Adrenal gland (tissue), 12 donors: Measurements from ENCODE around the gene ABTB2. TPM values are rescaled to one million over a fixed set of nuclear protein-coding genes. Genes with fewer than 3 reads are reported as not detected.

Experiments
- DNase-seq, 7 donors: peaks; one replicate each; pipeline ENCODE4 v3.0.0-alpha.2; 2019 to 2020
- H3K27ac ChIP-seq, 5 donors: fragments of 200-600 bp; sonication (generic) in 4 of 5; 1 replicate in 3 of 5; 2 replicates in 2 of 5; pipeline versions ENCODE4 v1.5.1 to v1.8.0; 2016 to 2020; ENCODE audit warnings: mild to moderate bottlenecking in 1 of 5
- H3K27me3 ChIP-seq: fragments of 200-600 bp; 2 replicates; pipeline ENCODE4 v1.8.0; 2021
- H3K36me3 ChIP-seq, 2 donors: fragments of 200-600 bp; replicated peaks in 1 of 2; 1 replicate in 1 of 2; 2 replicates in 1 of 2; pipeline versions ENCODE4 v1.5.1 to v1.8.0; 2018 to 2022
- H3K4me1 ChIP-seq, 2 donors: fragments of 200-600 bp; replicated peaks in 1 of 2; 1 replicate in 1 of 2; 2 replicates in 1 of 2; pipeline versions ENCODE4 v1.5.1 to v1.8.0; 2018 to 2021
- H3K4me3 ChIP-seq, 4 donors: fragments of 200-600 bp; sonication (generic) in 3 of 4; one replicate each; pipeline ENCODE4 v1.5.1; 2016 to 2018
- H3K9me3 ChIP-seq, 3 donors: fragments of 200-600 bp; sonication (generic) in 1 of 3; replicated peaks in 1 of 3; 1 replicate in 2 of 3; 2 replicates in 1 of 3; pipeline versions ENCODE4 v1.5.1 to v1.8.0; 2016 to 2021
- CTCF ChIP-seq, 6 experiments: fragments of 450-650 bp in 4 of 6; fragments of 200-600 bp in 2 of 6; sonication (generic) in 1 of 6; IDR thresholded peaks; 1 replicate in 5 of 6; 2 replicates in 1 of 6; pipeline versions ENCODE4 v1.5.1 to v1.8.0; 2016 to 2021; ENCODE audit warnings: antibody characterized with exemption in 6 of 6, mild to moderate bottlenecking in 2 of 6, moderate library complexity in 1 of 6
- POLR2A ChIP-seq, 2 donors: fragments of 450-650 bp; IDR thresholded peaks; one replicate each; pipeline ENCODE4 v1.6.1; 2017; ENCODE audit warnings: antibody characterized with exemption in 2 of 2, mild to moderate bottlenecking in 2 of 2, moderate library complexity in 1 of 2
- WGBS, 4 donors: extraction: QIAGEN DNeasy Blood & Tissue Kit in 2 of 4; methylation state at CpG; one replicate each; pipeline versions ENCODE4 v1.1.5 to v1.1.7; 2013 to 2017; 5-methylcytosine and 5-hydroxymethylcytosine counted together
- intact Hi-C, 2 donors: fragments of 100-400 bp; cut with DNase I; formaldehyde crosslinking; loops; one replicate each; pipeline versions ENCODE4 v1.14.1 to v1.15.0; 2022 to 2023
- polyA plus RNA-seq, 3 donors: library from polyadenylated mRNA; stranded (reverse); fragments of 200-250 nt in 2 of 3; fragments of 350-450 nt in 1 of 3; fragmentation: Illumina TruSeq in 1 of 3; extraction: RNeasy Lipid Tissue Mini Kit (QIAGEN cat#74804) in 1 of 3; gene quantifications; one replicate each; pipeline ENCODE4 v1.2.3, GENCODE V29; 2013 to 2014
- total RNA-seq, 9 donors: library from RNA; depleted of rRNA in 4 of 9; stranded (reverse); fragments of >200 nt in 4 of 9; fragments of 120-200 nt in 1 of 9; fragmentation: NEBNext Ultra II Directional in 1 of 9; extraction: Animal tissue kit (Norgen Biotek cat#: 25700) in 1 of 9; gene quantifications; one replicate each; pipeline versions ENCODE4 v1.1.0 to v1.2.4, GENCODE V29; 2013 to 2023
- donor health status: healthy with polysubstance abuse.
- donor health status: Bipolar disorder and iron deficiency.
- donor health status: DM: yes; HTN: yes; CAD: no.
- donor health status: DM: no; HTN: no; CAD: no.
- donor health status: DM: no; HTN: no; CAD: no.
- donor health status: DM: yes; HTN: yes; CAD: no.

ABTB2 gene
- total and polyA plus RNA-seq, 12 donors = 1.9 to 32.3 (median 6.1) TPM

- intact Hi-C loops = no loop called here
- H3K4me3 ChIP-seq = no peak overlapping the region
- no peak for DNase-seq
- no peaks in the 10 kb centered on the region for H3K36me3 ChIP-seq
- peaks cover 0 to 16% of the 10 kb centered on the region in 2 donors for H3K4me1 ChIP-seq
- H3K27ac ChIP-seq = no peak overlapping the region
- no peaks in the 10 kb centered on the region for H3K9me3 ChIP-seq
- TF ChIP-seq CTCF (IDR thresholded peaks at IDR 0.05) (no peak), POLR2A (IDR thresholded peaks at IDR 0.05) (no peak)
- H3K27me3 ChIP-seq = no peaks in the 10 kb centered on the region
- WGBS, 4 donors = 67 to 80% (median 74%) methylated on average over 3 of the region's 3 CpGs
Observed at GRCh38 chr11:34331736-34332135, 26.1 kb downstream of the ABTB2 start.

GRCh38 chr11:34331329-34331728 lies 26.5 kb downstream of the ABTB2 start:
- Histone ChIP-seq H3K4me3 (no peak overlapping the region), H3K27ac (no peak overlapping the region), H3K9me3 (no peaks in the 10 kb centered on the region), H3K4me1 (peaks cover 0 to 16% of the 10 kb centered on the region in 2 donors), H3K36me3 (no peaks in the 10 kb centered on the region), H3K27me3 (no peaks in the 10 kb centered on the region)
- WGBS, 4 donors = 56 to 63% (median 58%) methylated on average over 2 of the region's 2 CpGs
- peak in 2 of 7 donors; percentile 29 to 35 for DNase-seq
- no peak for TF ChIP-seq POLR2A (IDR thresholded peaks at IDR 0.05)
- no peak for TF ChIP-seq CTCF (IDR thresholded peaks at IDR 0.05)
- intact Hi-C loops = no loop called here

- H3K27ac ChIP-seq = no peak overlapping the region
- H3K36me3 ChIP-seq = no peaks in the 10 kb centered on the region
- TF ChIP-seq CTCF (IDR thresholded peaks at IDR 0.05) = no peak
- no peak for TF ChIP-seq POLR2A (IDR thresholded peaks at IDR 0.05)
- H3K27me3 ChIP-seq = no peaks in the 10 kb centered on the region
- intact Hi-C loops = no loop called here
- H3K4me1 ChIP-seq = peaks cover 0 to 16% of the 10 kb centered on the region in 2 donors
- no peaks in the 10 kb centered on the region for H3K9me3 ChIP-seq
- DNase-seq = no peak
- no peak overlapping the region for H3K4me3 ChIP-seq
Observed at GRCh38 chr11:34330653-34331052, 27.2 kb downstream of the ABTB2 start.

GRCh38 chr11:34329876-34330275 lies 27.9 kb downstream of the ABTB2 start:
- intact Hi-C loops = no loop called here
- no peak for DNase-seq
- Histone ChIP-seq H3K27ac (no peak overlapping the region), H3K4me3 (no peak overlapping the region), H3K36me3 (no peaks in the 10 kb centered on the region), H3K9me3 (no peaks in the 10 kb centered on the region), H3K27me3 (no peaks in the 10 kb centered on the region), H3K4me1 (peaks cover 0 to 16% of the 10 kb centered on the region in 2 donors)
- WGBS, 4 donors = 91 to 94% (median 92%) methylated on average over 2 of the region's 2 CpGs
- TF ChIP-seq CTCF (IDR thresholded peaks at IDR 0.05) (no peak), POLR2A (IDR thresholded peaks at IDR 0.05) (no peak)
